ENCODE results near the gene ZNF428. TPM values are rescaled to one million over a fixed set of nuclear protein-coding genes. Genes with fewer than 3 reads are reported as not detected.

Gene ZNF428
- total RNA-seq, 1 donor from 2014 or later = 53.4 TPM

GRCh38 chr19:43643326-43643725 lies 23.9 kb upstream of the ZNF428 start:
- TF ChIP-seq CTCF (IDR thresholded peaks at IDR 0.05; ENCODE audit: insufficient read depth, low read depth, low read length) = no peak
- TF ChIP-seq EZH2 (IDR thresholded peaks at IDR 0.05; ENCODE audit: insufficient read depth, low read length) = no peak
- H2AFZ ChIP-seq (ENCODE audit: low read depth, low read length) = no peak overlapping the region
- FAIRE-seq (no peak), DNase-seq (ENCODE audit: low read depth) (no peak)
- peaks cover 10% of the 10 kb centered on the region for H3K36me3 ChIP-seq (ENCODE audit: insufficient read depth, low read length)
- H3K4me3 ChIP-seq (ENCODE audit: insufficient read depth, low read depth, low read length) = no peak overlapping the region
- H3K4me3 Mint-ChIP-seq (ENCODE audit: unreplicated experiment) = no peak overlapping the region
- H3K4me2 ChIP-seq (ENCODE audit: low read length) = no peak overlapping the region
- H3K27ac ChIP-seq (ENCODE audit: low read depth, low read length) = no peak overlapping the region
- H3K27me3 ChIP-seq (ENCODE audit: insufficient read depth, low read length) = peaks cover 11% of the 10 kb centered on the region
- H3K36me3 Mint-ChIP-seq (ENCODE audit: low read depth, unreplicated experiment) = peaks cover 16% of the 10 kb centered on the region
- H3K9me3 Mint-ChIP-seq (ENCODE audit: unreplicated experiment) = peaks cover 7% of the 10 kb centered on the region
- peaks cover 11% of the 10 kb centered on the region for H4K20me1 ChIP-seq (ENCODE audit: insufficient read depth, low read length)
- H3K27ac Mint-ChIP-seq (ENCODE audit: unreplicated experiment) = no peak overlapping the region
- no peak overlapping the region for H3K9ac ChIP-seq (ENCODE audit: low read length)
- no peaks in the 10 kb centered on the region for H3K79me2 ChIP-seq (ENCODE audit: insufficient read depth, low read length)
- peaks cover 8% of the 10 kb centered on the region for H3K27me3 Mint-ChIP-seq (ENCODE audit: low read depth, unreplicated experiment)
- no peaks in the 10 kb centered on the region for H3K9me3 ChIP-seq (ENCODE audit: insufficient read depth, low read depth, low read length)
- peaks cover 7% of the 10 kb centered on the region for H3K4me1 ChIP-seq (ENCODE audit: insufficient read depth, low read length)
- no peaks in the 10 kb centered on the region for H3K4me1 Mint-ChIP-seq (ENCODE audit: low read depth, unreplicated experiment)

- TF ChIP-seq EZH2 (IDR thresholded peaks at IDR 0.05; ENCODE audit: insufficient read depth, low read length) (no peak), CTCF (IDR thresholded peaks at IDR 0.05; ENCODE audit: insufficient read depth, low read depth, low read length) (no peak)
- peaks cover 7% of the 10 kb centered on the region for H3K9me3 Mint-ChIP-seq (ENCODE audit: unreplicated experiment)
- H3K36me3 ChIP-seq (ENCODE audit: insufficient read depth, low read length) = peaks cover 3% of the 10 kb centered on the region
- FAIRE-seq (no peak), DNase-seq (ENCODE audit: low read depth) (no peak)
- no peak overlapping the region for H3K4me3 Mint-ChIP-seq (ENCODE audit: unreplicated experiment)
- peaks cover 7% of the 10 kb centered on the region for H3K4me1 ChIP-seq (ENCODE audit: insufficient read depth, low read length)
- H3K4me3 ChIP-seq (ENCODE audit: insufficient read depth, low read depth, low read length) = no peak overlapping the region
- no peaks in the 10 kb centered on the region for H3K9me3 ChIP-seq (ENCODE audit: insufficient read depth, low read depth, low read length)
- H3K9ac ChIP-seq (ENCODE audit: low read length) = no peak overlapping the region
- no peak overlapping the region for H3K27ac Mint-ChIP-seq (ENCODE audit: unreplicated experiment)
- H3K79me2 ChIP-seq (ENCODE audit: insufficient read depth, low read length) = no peaks in the 10 kb centered on the region
- no peaks in the 10 kb centered on the region for H3K4me1 Mint-ChIP-seq (ENCODE audit: low read depth, unreplicated experiment)
- H3K4me2 ChIP-seq (ENCODE audit: low read length) = no peak overlapping the region
- H2AFZ ChIP-seq (ENCODE audit: low read depth, low read length) = no peak overlapping the region
- H3K27ac ChIP-seq (ENCODE audit: low read depth, low read length) = no peak overlapping the region
- H3K27me3 Mint-ChIP-seq (ENCODE audit: low read depth, unreplicated experiment) = peaks cover 8% of the 10 kb centered on the region
- H3K36me3 Mint-ChIP-seq (ENCODE audit: low read depth, unreplicated experiment) = peaks cover 11% of the 10 kb centered on the region
- peaks cover 11% of the 10 kb centered on the region for H4K20me1 ChIP-seq (ENCODE audit: insufficient read depth, low read length)
- peaks cover 14% of the 10 kb centered on the region for H3K27me3 ChIP-seq (ENCODE audit: insufficient read depth, low read length)
Observed at GRCh38 chr19:43642531-43642930, 23.1 kb upstream of the ZNF428 start.

GRCh38 chr19:43641333-43641732 lies 21.9 kb upstream of the ZNF428 start:
- H3K27ac Mint-ChIP-seq (ENCODE audit: unreplicated experiment) = no peak overlapping the region
- H3K79me2 ChIP-seq (ENCODE audit: insufficient read depth, low read length) = no peaks in the 10 kb centered on the region
- H3K9ac ChIP-seq (ENCODE audit: low read length) = no peak overlapping the region
- peaks cover 8% of the 10 kb centered on the region for H3K27me3 Mint-ChIP-seq (ENCODE audit: low read depth, unreplicated experiment)
- H3K27me3 ChIP-seq (ENCODE audit: insufficient read depth, low read length) = peaks cover 14% of the 10 kb centered on the region
- peak overlapping the region; percentile 81 for H3K4me3 Mint-ChIP-seq (ENCODE audit: unreplicated experiment)
- DNase-seq (ENCODE audit: low read depth) = no peak
- H3K4me2 ChIP-seq (ENCODE audit: low read length) = no peak overlapping the region
- TF ChIP-seq EZH2 (IDR thresholded peaks at IDR 0.05; ENCODE audit: insufficient read depth, low read length) (no peak), CTCF (IDR thresholded peaks at IDR 0.05; ENCODE audit: insufficient read depth, low read depth, low read length) (no peak)
- H3K4me3 ChIP-seq (ENCODE audit: insufficient read depth, low read depth, low read length) = no peak overlapping the region
- peaks cover 8% of the 10 kb centered on the region for H3K4me1 ChIP-seq (ENCODE audit: insufficient read depth, low read length)
- H3K9me3 Mint-ChIP-seq (ENCODE audit: unreplicated experiment) = peaks cover 3% of the 10 kb centered on the region
- no peaks in the 10 kb centered on the region for H3K4me1 Mint-ChIP-seq (ENCODE audit: low read depth, unreplicated experiment)
- peaks cover 1% of the 10 kb centered on the region for H3K36me3 Mint-ChIP-seq (ENCODE audit: low read depth, unreplicated experiment)
- no peak overlapping the region for H2AFZ ChIP-seq (ENCODE audit: low read depth, low read length)
- H3K27ac ChIP-seq (ENCODE audit: low read depth, low read length) = no peak overlapping the region
- H3K36me3 ChIP-seq (ENCODE audit: insufficient read depth, low read length) = no peaks in the 10 kb centered on the region
- H3K9me3 ChIP-seq (ENCODE audit: insufficient read depth, low read depth, low read length) = no peaks in the 10 kb centered on the region
- peaks cover 8% of the 10 kb centered on the region for H4K20me1 ChIP-seq (ENCODE audit: insufficient read depth, low read length)
- FAIRE-seq = no peak

Data from astrocyte (in vitro differentiated cells and primary cell).